Mesenchymal stem cell (in vitro differentiated cells and primary cell): ENCODE data around the gene TTLL10.

Experiments used
- DNase-seq: peaks from one replicate; pipeline ENCODE4 v3.0.0-alpha.2; 2013
- H2AFZ ChIP-seq: one replicate; pipeline ENCODE4 v1.6.1; 2013; ENCODE audit warnings: low read depth, mild to moderate bottlenecking, control low read depth, inconsistent platforms, low read length, moderate library complexity
- H2AK5ac ChIP-seq: 2 replicates; pipeline ENCODE4 v1.6.1; 2013; ENCODE audit warnings: low read length, moderate library complexity, mild to moderate bottlenecking, inconsistent platforms; ENCODE audit not compliant: severe bottlenecking
- H2BK120ac ChIP-seq: one replicate; pipeline ENCODE4 v1.6.1; 2013; ENCODE audit warnings: low read depth, mild to moderate bottlenecking, inconsistent platforms, low read length, moderate library complexity
- H2BK12ac ChIP-seq, 2 experiments: one replicate each; pipeline ENCODE4 v1.6.1; 2013; ENCODE audit warnings: inconsistent platforms in 2 of 2, low read length in 2 of 2, mild to moderate bottlenecking in 2 of 2, moderate library complexity in 2 of 2, control low read depth in 1 of 2
- H2BK15ac ChIP-seq: one replicate; pipeline ENCODE4 v1.6.1; 2013; ENCODE audit warnings: mild to moderate bottlenecking, low read depth, inconsistent platforms; ENCODE audit not compliant: poor library complexity, severe bottlenecking
- H2BK5ac ChIP-seq: 2 replicates; pipeline ENCODE4 v1.6.1; 2013; ENCODE audit warnings: low read depth, mild to moderate bottlenecking, low read length, control low read depth, inconsistent platforms; ENCODE audit not compliant: poor library complexity, severe bottlenecking
- H3K14ac ChIP-seq, 2 experiments: one replicate each; pipeline ENCODE4 v1.6.1; 2013; ENCODE audit warnings: inconsistent platforms in 2 of 2, low read length in 2 of 2, control low read depth in 1 of 2, mild to moderate bottlenecking in 1 of 2, moderate library complexity in 1 of 2
- H3K18ac ChIP-seq, 2 experiments: one replicate each; pipeline ENCODE4 v1.6.1; 2013; ENCODE audit warnings: inconsistent platforms in 2 of 2, low read length in 2 of 2, control low read depth in 1 of 2, low read depth in 1 of 2, mild to moderate bottlenecking in 1 of 2
- H3K23ac ChIP-seq, 2 experiments: one replicate each; pipeline ENCODE4 v1.6.1; 2013; ENCODE audit warnings: inconsistent platforms in 2 of 2, low read length in 2 of 2, mild to moderate bottlenecking in 2 of 2, moderate library complexity in 2 of 2, control low read depth in 1 of 2
- H3K27ac ChIP-seq: 2 replicates; pipeline ENCODE4 v1.5.1; 2013; ENCODE audit warnings: mild to moderate bottlenecking, moderate library complexity, low read length, control low read depth, inconsistent platforms; ENCODE audit not compliant: poor library complexity, severe bottlenecking
- H3K27me3 ChIP-seq, 2 experiments: 2 replicates each; pipeline versions ENCODE4 v1.6.1 to v1.7.0; 2013; ENCODE audit warnings: low read length in 2 of 2, mild to moderate bottlenecking in 2 of 2, moderate library complexity in 2 of 2, control low read depth in 1 of 2, inconsistent platforms in 1 of 2; ENCODE audit not compliant: control insufficient read depth in 1 of 2, insufficient read depth in 1 of 2
- H3K36me3 ChIP-seq, 2 experiments: 2 replicates each; pipeline versions ENCODE4 v1.6.1 to v1.7.0; 2013; ENCODE audit warnings: low read length in 2 of 2, control low read depth in 1 of 2, inconsistent platforms in 1 of 2, low read depth in 1 of 2, mild to moderate bottlenecking in 1 of 2; ENCODE audit not compliant: insufficient read depth in 2 of 2, control insufficient read depth in 1 of 2
- H3K4ac ChIP-seq, 2 experiments: one replicate each; pipeline ENCODE4 v1.6.1; 2013; ENCODE audit warnings: inconsistent platforms in 2 of 2, low read length in 2 of 2, mild to moderate bottlenecking in 2 of 2, moderate library complexity in 2 of 2, control low read depth in 1 of 2, low read depth in 1 of 2
- H3K4me1 ChIP-seq: 2 replicates; pipeline ENCODE4 v1.6.1; 2013; ENCODE audit warnings: low read depth, low read length, control low read depth; ENCODE audit not compliant: control insufficient read depth, insufficient read depth
- H3K4me2 ChIP-seq: 2 replicates; pipeline ENCODE4 v1.6.1; 2013; ENCODE audit warnings: low read length, mild to moderate bottlenecking, inconsistent platforms; ENCODE audit not compliant: poor library complexity, severe bottlenecking
- H3K4me3 ChIP-seq, 2 experiments: 2 replicates each; pipeline versions ENCODE4 v1.5.1 to v1.7.0; 2013; ENCODE audit warnings: low read length in 2 of 2, mild to moderate bottlenecking in 2 of 2, control low read depth in 1 of 2, low read depth in 1 of 2; ENCODE audit not compliant: insufficient read depth in 1 of 2
- H3K79me1 ChIP-seq: replicated peaks from 2 replicates; pipeline ENCODE4 v1.6.1; 2013; ENCODE audit warnings: mild to moderate bottlenecking, control low read depth, low read length, inconsistent platforms; ENCODE audit not compliant: poor library complexity, severe bottlenecking
- H3K9ac ChIP-seq: 2 replicates; pipeline ENCODE4 v1.7.0; 2013; ENCODE audit warnings: mild to moderate bottlenecking, low read length, moderate library complexity
- H3K9me3 ChIP-seq: 2 replicates; pipeline ENCODE4 v1.7.0; 2013; ENCODE audit warnings: mild to moderate bottlenecking, low read length; ENCODE audit not compliant: control insufficient read depth
- H4K8ac ChIP-seq: one replicate; pipeline ENCODE4 v1.6.1; 2013; ENCODE audit warnings: inconsistent platforms, mild to moderate bottlenecking, low read length, moderate library complexity
- H4K91ac ChIP-seq: one replicate; pipeline ENCODE4 v1.6.1; 2013; ENCODE audit warnings: mild to moderate bottlenecking, low read length, inconsistent platforms
- WGBS: methylation state at CpG from one replicate; pipeline ENCODE4 v1.1.7; 2013; ENCODE audit warnings: mixed read lengths; 5-methylcytosine and 5-hydroxymethylcytosine counted together

Gene TTLL10

DNA sequence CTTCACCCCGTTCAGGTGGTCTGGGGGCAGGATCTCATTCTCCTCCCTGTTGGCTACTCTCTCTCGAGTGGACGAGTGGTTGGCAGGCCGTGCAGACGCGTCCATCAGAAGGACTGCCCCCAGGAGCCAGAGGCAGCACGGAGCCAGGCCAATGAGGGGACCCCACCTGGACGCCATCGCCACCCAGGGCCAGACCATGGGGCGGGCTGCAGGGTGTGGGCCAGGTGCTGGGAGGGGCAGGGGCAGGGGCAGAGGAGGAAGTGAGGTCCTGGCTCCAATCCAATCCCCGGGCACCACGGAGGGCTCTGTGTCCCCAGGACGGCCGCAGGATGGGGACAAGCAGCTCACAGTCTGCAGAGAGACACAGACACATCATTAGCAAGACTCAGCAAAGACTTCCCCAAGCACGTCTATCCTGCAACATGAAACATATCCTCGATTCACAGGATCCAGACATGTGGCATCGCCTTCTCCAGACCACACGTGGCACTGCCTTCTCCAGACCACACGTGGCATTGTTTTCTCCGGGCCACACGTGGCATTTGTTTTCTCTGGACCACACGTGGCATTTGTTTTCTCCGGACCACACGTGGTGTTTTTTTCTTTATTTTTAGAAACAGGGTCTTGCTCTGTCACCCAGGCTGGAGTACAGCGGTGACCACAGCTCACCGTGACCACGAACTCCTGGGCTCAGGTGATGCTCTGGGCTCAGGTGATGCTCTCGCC is 55.1 kb downstream of the TTLL10 start:
- Histone ChIP-seq H3K4me1 (peaks cover 29% of the 10 kb centered on the region), H4K8ac (no peak overlapping the region), H2BK12ac (no peak overlapping the region), H3K9ac (no peak overlapping the region), H3K27me3 (no peaks in the 10 kb centered on the region), H3K4ac (no peak overlapping the region), H3K4me2 (no peak overlapping the region), H3K36me3 (peaks cover 47 to 76% of the 10 kb centered on the region in 2 experiments), H3K23ac (no peak overlapping the region), H2AFZ (no peak overlapping the region), H3K79me1 (peaks cover 36% of the 10 kb centered on the region), H4K91ac (no peak overlapping the region), H3K18ac (no peak overlapping the region), H2BK15ac (no peak overlapping the region), H2BK5ac (no peak overlapping the region), H2AK5ac (no peak overlapping the region), H3K4me3 (no peak overlapping the region), H2BK120ac (no peak overlapping the region), H3K14ac (no peak overlapping the region), H3K27ac (no peak overlapping the region), H3K9me3 (peaks cover 3% of the 10 kb centered on the region)
- WGBS, result 96% methylated on average over 28 of the region's 28 CpGs
- no peak for DNase-seq

DNA sequence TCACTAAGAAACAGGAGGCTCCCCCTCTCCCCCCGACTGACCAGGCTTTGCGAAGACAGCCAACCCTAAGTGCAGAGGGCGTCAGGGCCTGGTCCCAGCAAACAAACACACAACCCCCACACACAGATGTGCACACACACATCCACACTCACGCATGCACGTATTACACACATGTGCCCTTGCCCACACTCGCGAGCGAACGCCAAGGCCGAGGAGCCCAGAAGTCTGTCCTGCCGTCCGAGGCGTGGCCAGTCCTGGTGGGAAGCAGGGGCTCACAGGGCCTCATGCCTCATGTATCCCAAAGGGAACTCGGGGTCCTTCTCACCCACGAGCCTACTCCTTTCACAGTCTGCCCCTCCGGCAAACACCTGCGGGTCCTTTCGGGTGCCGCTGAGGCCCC is 56.1 kb downstream of the TTLL10 start:
- Histone ChIP-seq H3K14ac (no peak overlapping the region), H3K9me3 (peaks cover 3% of the 10 kb centered on the region), H4K8ac (no peak overlapping the region), H3K36me3 (peaks cover 44 to 75% of the 10 kb centered on the region in 2 experiments), H3K4me3 (peak overlapping the region in 1 of 2 experiments; percentile 95), H3K9ac (peak overlapping the region; percentile 93), H3K4me1 (peaks cover 32% of the 10 kb centered on the region), H2AFZ (no peak overlapping the region), H3K4ac (no peak overlapping the region), H2BK15ac (no peak overlapping the region), H3K4me2 (no peak overlapping the region), H3K18ac (no peak overlapping the region), H4K91ac (no peak overlapping the region), H2AK5ac (no peak overlapping the region), H2BK120ac (no peak overlapping the region), H3K27ac (no peak overlapping the region), H2BK5ac (no peak overlapping the region), H2BK12ac (no peak overlapping the region), H3K79me1 (peaks cover 38% of the 10 kb centered on the region), H3K27me3 (no peaks in the 10 kb centered on the region), H3K23ac (no peak overlapping the region)
- 98% methylated on average over 19 of the region's 19 CpGs for WGBS
- DNase-seq, result no peak

DNA sequence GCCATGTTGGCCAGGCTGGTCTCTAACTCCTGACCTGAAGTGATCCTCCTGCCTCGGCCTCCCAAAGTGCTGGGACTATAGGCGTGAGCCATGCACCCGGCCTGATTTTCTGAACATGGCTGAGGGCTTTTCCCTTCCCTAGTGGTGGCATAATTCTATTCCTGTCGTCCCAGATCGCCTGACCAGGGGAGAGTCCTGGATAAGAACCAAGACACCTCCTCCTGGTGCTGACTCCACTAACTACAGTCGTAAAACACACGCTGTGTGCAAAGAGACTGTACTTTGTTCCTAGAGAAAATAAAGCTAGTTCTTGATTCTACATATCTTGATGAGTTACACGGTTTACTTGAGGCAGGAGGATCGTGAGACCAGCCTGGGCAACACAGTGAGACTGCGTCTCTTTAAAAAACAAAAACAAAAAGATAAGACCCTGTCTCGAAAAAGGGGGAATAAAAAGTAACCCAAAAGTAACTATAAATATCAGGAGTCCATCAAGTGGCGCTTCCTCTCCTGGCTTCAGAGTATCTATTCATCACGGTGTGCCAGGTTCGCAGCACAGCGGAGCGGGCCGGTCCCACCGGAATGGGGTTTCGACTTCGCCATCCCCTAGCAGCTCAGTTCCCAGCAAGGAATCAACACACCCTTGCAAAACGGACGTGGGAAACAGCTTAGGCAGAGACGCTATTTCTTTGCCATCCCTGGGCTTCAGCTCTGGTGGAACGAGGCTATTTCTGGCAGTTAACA is 57.1 kb downstream of the TTLL10 start:
- peaks cover 34 to 72% of the 10 kb centered on the region in 2 experiments for H3K36me3 ChIP-seq
- H3K14ac ChIP-seq, result no peak overlapping the region
- no peak overlapping the region for H4K91ac ChIP-seq
- peak overlapping the region; percentile 93 for H3K9ac ChIP-seq
- no peaks in the 10 kb centered on the region for H3K27me3 ChIP-seq
- H2AFZ ChIP-seq, result no peak overlapping the region
- H3K9me3 ChIP-seq, result peaks cover 3% of the 10 kb centered on the region
- peaks cover 30% of the 10 kb centered on the region for H3K79me1 ChIP-seq
- H2BK12ac ChIP-seq, result no peak overlapping the region
- no peak overlapping the region for H2BK5ac ChIP-seq
- no peak overlapping the region for H2BK15ac ChIP-seq
- peak overlapping the region in 1 of 2 experiments; percentile 93 for H3K4ac ChIP-seq
- H3K4me3 ChIP-seq, result peak overlapping the region; percentile 94 to 95
- H3K27ac ChIP-seq, result peak overlapping the region; percentile 42
- H3K23ac ChIP-seq, result no peak overlapping the region
- peaks cover 28% of the 10 kb centered on the region for H3K4me1 ChIP-seq
- no peak overlapping the region for H2AK5ac ChIP-seq
- peak overlapping the region; percentile 50 for H3K4me2 ChIP-seq
- H2BK120ac ChIP-seq, result no peak overlapping the region
- peak; percentile 87 for DNase-seq
- H4K8ac ChIP-seq, result no peak overlapping the region
- peak overlapping the region; percentile 88 to 95 for H3K18ac ChIP-seq
- WGBS, result 39% methylated on average over 23 of the region's 24 CpGs
